HepG2 (cell line): ENCODE measurements around the gene CTNNA2.

ENCODE experiments used
- ELF1 ChIP-seq: sonication (generic); formaldehyde crosslinking; IDR thresholded peaks from 2 replicates; pipeline ENCODE4 v1.4.0; 2020; ENCODE audit warnings: missing genetic modification reagents
- MXD1 ChIP-seq: sonication (generic); formaldehyde crosslinking; IDR thresholded peaks from 2 replicates; pipeline ENCODE4 v1.4.0; 2020; ENCODE audit warnings: mild to moderate bottlenecking, missing genetic modification reagents
- NFE2L2 ChIP-seq: fragments of 150-350 bp; IDR thresholded peaks from 2 replicates; pipeline ENCODE4 v1.6.1; 2014; ENCODE audit warnings: low read length
- NFYB ChIP-seq: sonication (generic); formaldehyde crosslinking; IDR thresholded peaks from 2 replicates; pipeline ENCODE4 v1.4.0; 2020; ENCODE audit warnings: missing genetic modification reagents

GRCh38 chr2:80050246-80050645 is 537.4 kb downstream of the CTNNA2 start:
- TF ChIP-seq NFYB (CRISPR knock-in tag) (no peak), MXD1 (CRISPR knock-in tag) (no peak), ELF1 (no peak), NFE2L2 (no peak)
